HG03045 (cell line): Measurements from ENCODE around the gene IQCE.

Experiments used
- ATAC-seq: cut with Tn5 transposase; IDR thresholded peaks from one replicate; pipeline ENCODE4 v1.9.1; 2021; ENCODE audit warnings: mild to moderate bottlenecking, moderate library complexity; ENCODE audit not compliant: unreplicated experiment

IQCE gene

GRCh38 chr7:2644220-2644561, 85.4 kb downstream of the IQCE start:
- no peak for ATAC-seq

- no peak for ATAC-seq
Observed at GRCh38 chr7:2644562-2645273, 85.9 kb downstream of the IQCE start.

GRCh38 chr7:2645274-2645868, 86.6 kb downstream of the IQCE start:
- no peak for ATAC-seq

GRCh38 chr7:2646336-2646679, 87.5 kb downstream of the IQCE start:
- no peak for ATAC-seq

- ATAC-seq: no peak
Observed at GRCh38 chr7:2646680-2647571, 88.1 kb downstream of the IQCE start.

- no peak for ATAC-seq
Observed at GRCh38 chr7:2647594-2648172, 88.9 kb downstream of the IQCE start.

- no peak for ATAC-seq
Observed at GRCh38 chr7:2649139-2649838, 90.5 kb downstream of the IQCE start.

GRCh38 chr7:2649991-2650390, 91.2 kb downstream of the IQCE start:
- no peak for ATAC-seq

- no peak for ATAC-seq
Observed at GRCh38 chr7:2650451-2650850, 91.7 kb downstream of the IQCE start.

- ATAC-seq: no peak
Observed at GRCh38 chr7:2651336-2651735, 92.6 kb downstream of the IQCE start.

GRCh38 chr7:2651847-2652735, 93.3 kb downstream of the IQCE start:
- ATAC-seq: no peak

GRCh38 chr7:2652736-2653060, 93.9 kb downstream of the IQCE start:
- ATAC-seq: no peak

- ATAC-seq: no peak
Observed at GRCh38 chr7:2654059-2654458, 95.3 kb downstream of the IQCE start.

- no peak for ATAC-seq
Observed at GRCh38 chr7:2655870-2656614, 97.3 kb downstream of the IQCE start.

GRCh38 chr7:2657208-2657607, 98.4 kb downstream of the IQCE start:
- no peak for ATAC-seq

GRCh38 chr7:2657920-2658671, 99.3 kb downstream of the IQCE start:
- no peak for ATAC-seq

GRCh38 chr7:2658941-2659340, 100.2 kb downstream of the IQCE start:
- no peak for ATAC-seq

GRCh38 chr7:2659556-2660358, 101.0 kb downstream of the IQCE start:
- no peak for ATAC-seq
